Rectal smooth muscle tissue (tissue), 1 donor: ENCODE results near the gene FAM221B.

ENCODE experiments used
- H3K27ac ChIP-seq: one replicate; pipeline ENCODE4 v1.7.0; 2013; ENCODE audit warnings: low read depth, low read length, inconsistent platforms
- H3K27me3 ChIP-seq: one replicate; pipeline ENCODE4 v1.7.0; 2013; ENCODE audit warnings: low read length; ENCODE audit not compliant: control insufficient read depth, insufficient read depth
- H3K36me3 ChIP-seq: one replicate; pipeline ENCODE4 v1.7.0; 2013; ENCODE audit warnings: low read length; ENCODE audit not compliant: control insufficient read depth, insufficient read depth
- H3K4me1 ChIP-seq: one replicate; pipeline ENCODE4 v1.7.0; 2013; ENCODE audit warnings: low read length; ENCODE audit not compliant: control insufficient read depth, insufficient read depth
- H3K4me3 ChIP-seq: one replicate; pipeline ENCODE4 v1.7.0; 2013; ENCODE audit warnings: low read length
- H3K9ac ChIP-seq: one replicate; pipeline ENCODE4 v1.7.0; 2013; ENCODE audit warnings: low read length

The FAM221B gene

DNA sequence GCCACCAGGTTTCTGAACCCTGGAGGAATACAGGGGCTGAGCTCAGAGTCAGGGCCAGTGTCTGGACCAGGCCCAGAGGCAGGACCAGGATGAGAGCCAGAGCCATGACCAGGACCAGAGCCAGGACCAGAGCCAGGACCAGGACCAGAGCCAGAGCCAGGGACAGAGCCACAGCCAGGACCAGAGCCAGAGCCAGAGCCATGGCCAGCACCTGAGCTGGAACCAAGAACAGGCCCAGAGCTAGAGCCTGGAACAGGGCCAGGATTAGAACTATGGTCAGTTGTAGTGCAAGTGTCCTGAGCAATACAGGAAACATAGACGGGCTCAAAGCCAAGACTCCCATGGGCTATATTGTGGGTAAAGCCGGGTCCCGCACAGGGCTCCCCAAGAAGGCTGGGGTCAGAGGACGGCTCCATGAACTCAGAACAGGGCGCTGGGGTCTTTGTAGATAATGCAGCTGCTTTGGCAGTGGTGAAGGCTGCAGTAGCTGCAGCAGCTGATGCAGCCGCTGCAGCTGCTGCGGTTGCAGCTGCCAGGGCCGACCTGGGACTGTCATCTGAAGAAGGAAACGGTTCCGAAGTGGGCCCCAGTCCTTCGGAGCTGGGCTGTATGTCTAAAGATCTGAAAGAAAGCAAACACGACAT, 17.0 kb downstream of the FAM221B start:
- H3K4me3 ChIP-seq = peak overlapping the region; percentile 53
- no peak overlapping the region for H3K27ac ChIP-seq
- H3K9ac ChIP-seq = no peak overlapping the region
- H3K36me3 ChIP-seq = peaks cover 16% of the 10 kb centered on the region
- no peaks in the 10 kb centered on the region for H3K27me3 ChIP-seq
- H3K4me1 ChIP-seq = peaks cover 16% of the 10 kb centered on the region

DNA sequence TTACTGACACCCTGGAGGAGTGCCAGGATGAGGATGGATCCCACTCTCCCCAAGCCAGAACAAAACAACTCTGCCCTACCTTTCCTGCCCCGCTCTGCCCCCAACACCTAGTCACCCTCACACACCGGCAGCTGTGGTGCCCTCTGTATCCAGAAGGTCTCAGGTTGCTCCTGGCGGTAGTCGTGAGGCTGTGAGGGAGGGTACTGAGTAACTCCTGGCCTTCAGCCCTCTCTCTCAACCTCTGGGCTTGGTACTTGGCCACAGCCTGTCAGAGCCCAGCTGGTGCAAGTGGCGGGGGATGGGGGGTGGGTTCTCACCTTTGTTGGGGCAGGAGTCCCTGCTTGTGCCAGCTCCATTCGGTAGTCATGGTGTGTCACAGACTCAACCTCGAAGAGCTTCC, 18.4 kb downstream of the FAM221B start:
- H3K4me3 ChIP-seq = no peak overlapping the region
- no peaks in the 10 kb centered on the region for H3K27me3 ChIP-seq
- H3K9ac ChIP-seq = no peak overlapping the region
- H3K27ac ChIP-seq = no peak overlapping the region
- H3K4me1 ChIP-seq = peaks cover 16% of the 10 kb centered on the region
- H3K36me3 ChIP-seq = peaks cover 28% of the 10 kb centered on the region

DNA sequence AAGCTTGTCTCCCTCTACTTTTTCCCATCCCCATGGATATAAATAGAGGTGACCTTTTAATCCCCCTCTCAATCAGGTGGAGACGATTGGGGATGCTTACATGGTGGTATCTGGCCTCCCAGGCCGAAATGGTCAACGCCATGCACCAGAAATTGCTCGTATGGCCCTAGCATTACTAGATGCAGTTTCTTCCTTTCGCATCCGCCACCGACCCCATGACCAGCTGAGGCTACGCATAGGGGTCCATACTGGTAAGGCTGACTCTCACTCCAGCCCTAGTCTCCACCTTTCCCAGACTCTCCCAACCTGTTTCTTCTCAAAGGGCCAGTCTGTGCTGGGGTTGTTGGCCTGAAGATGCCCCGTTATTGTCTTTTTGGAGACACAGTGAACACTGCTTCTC, 20.1 kb downstream of the FAM221B start:
- Histone ChIP-seq H3K4me3 (no peak overlapping the region), H3K9ac (no peak overlapping the region), H3K27me3 (no peaks in the 10 kb centered on the region), H3K36me3 (peaks cover 29% of the 10 kb centered on the region), H3K27ac (no peak overlapping the region), H3K4me1 (peaks cover 7% of the 10 kb centered on the region)

DNA sequence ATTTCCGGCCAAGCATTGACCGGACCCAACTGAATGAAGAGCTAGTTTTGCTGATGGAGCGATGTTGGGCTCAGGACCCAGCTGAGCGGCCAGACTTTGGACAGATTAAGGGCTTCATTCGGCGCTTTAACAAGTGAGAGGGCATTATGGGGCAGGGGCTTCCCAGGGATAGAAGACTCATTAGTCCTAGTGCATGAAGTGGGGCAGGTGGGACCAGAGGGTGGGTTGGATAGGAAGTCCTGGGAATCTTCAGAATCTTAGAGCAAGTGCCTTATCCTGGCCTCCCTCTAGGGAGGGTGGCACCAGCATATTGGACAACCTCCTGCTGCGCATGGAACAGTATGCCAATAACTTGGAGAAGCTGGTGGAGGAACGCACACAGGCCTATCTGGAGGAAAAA, 22.4 kb downstream of the FAM221B start:
- peaks cover 40% of the 10 kb centered on the region for H3K36me3 ChIP-seq
- no peaks in the 10 kb centered on the region for H3K27me3 ChIP-seq
- H3K9ac ChIP-seq = no peak overlapping the region
- H3K4me1 ChIP-seq = no peaks in the 10 kb centered on the region
- no peak overlapping the region for H3K4me3 ChIP-seq
- H3K27ac ChIP-seq = no peak overlapping the region

DNA sequence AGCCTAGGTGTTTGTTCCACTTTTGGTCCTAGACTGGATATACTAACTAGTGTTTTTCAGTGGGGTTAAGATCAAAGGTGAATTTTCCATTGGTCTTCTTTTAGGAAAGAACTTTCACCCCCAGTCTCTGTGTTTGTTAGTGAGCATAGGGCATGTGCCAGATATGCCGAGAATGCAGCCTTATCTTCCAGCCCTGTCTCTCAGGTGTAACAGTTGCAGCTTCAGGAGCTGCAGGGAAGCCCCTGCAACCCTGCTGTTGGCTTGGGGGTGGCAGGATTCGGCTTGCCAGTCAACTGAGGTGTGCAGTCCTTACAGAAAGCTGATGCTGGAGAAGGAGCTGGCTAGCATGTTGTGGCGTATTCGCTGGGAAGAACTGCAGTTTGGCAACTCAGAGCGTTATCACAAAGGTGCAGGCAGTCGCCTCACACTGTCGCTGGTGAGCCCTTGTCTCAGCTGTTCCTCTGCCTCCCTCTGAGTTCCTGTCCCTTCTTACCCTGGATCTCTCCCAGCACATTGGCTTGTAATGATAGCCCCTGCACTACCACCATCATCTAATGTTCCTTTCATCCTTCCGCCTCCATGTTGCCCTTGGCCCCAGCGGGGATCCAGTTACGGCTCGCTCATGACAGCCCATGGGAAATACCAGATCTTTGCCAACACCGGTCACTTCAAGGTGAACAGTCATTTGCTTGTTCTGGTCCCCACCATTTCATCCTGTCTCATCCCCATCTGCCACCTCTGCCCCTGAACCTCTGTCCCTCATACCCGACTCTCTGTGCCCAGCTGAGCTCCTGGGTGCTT, 27.0 kb downstream of the FAM221B start:
- Histone ChIP-seq H3K4me1 (no peaks in the 10 kb centered on the region), H3K4me3 (no peak overlapping the region), H3K27ac (no peak overlapping the region), H3K9ac (no peak overlapping the region), H3K27me3 (no peaks in the 10 kb centered on the region), H3K36me3 (peaks cover 28% of the 10 kb centered on the region)

DNA sequence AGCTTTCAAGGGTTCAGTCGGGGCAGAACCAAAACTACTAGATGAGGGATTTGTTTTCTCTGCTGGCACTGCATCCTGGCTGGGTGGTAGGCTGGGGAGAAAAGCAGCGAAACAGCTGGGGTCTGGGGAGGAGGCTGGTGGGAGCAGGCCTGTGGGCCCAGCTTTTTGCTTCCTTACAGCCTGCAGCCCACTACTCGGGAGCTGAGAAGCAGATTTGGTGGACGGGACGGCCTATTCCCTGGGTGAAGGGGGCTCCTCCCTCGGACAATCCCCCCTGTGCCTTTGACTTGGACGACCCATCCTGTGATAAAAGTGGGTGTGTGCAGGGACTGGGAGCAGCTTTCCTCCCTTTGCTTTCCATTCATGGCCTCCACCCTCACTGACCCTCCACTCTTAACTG, 28.0 kb downstream of the FAM221B start:
- Histone ChIP-seq H3K9ac (no peak overlapping the region), H3K36me3 (peaks cover 20% of the 10 kb centered on the region), H3K4me1 (no peaks in the 10 kb centered on the region), H3K4me3 (no peak overlapping the region), H3K27me3 (no peaks in the 10 kb centered on the region), H3K27ac (no peak overlapping the region)

DNA sequence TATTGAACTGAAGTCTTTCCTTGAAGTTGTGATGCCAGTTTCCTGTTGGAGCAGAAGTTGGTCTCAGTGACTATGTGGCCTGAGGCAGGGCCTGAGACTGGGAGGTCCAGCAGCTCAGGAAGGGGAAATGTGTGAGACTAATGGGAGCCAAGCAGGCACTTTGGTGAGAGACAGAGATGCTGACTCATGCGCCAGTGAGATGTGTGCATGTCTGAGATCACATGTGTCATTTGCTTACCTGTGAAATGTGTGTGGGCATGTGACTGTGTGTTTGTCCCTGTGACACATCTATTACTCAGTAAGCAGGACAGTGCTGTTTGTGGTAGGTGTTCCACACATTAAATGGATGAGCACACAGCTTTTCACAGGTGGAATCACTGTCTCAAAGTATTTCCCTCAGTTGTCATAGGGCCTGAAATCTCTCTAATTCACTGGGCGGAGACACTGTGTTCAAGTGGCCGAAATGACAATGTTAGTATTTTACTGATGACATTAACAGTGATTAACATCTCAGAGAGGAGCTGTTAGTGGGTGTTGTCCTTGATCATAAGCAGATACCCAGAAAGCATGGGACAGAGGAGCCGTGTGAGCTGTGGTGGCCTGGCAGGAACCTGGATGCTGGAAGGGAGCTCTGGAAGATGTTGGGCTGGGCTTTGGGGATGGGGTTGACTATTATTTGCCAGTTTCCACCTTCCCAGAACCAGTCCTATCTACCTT, 29.7 kb downstream of the FAM221B start:
- H3K4me1 ChIP-seq = peaks cover 2% of the 10 kb centered on the region
- no peak overlapping the region for H3K27ac ChIP-seq
- H3K4me3 ChIP-seq = no peak overlapping the region
- no peaks in the 10 kb centered on the region for H3K27me3 ChIP-seq
- no peak overlapping the region for H3K9ac ChIP-seq
- H3K36me3 ChIP-seq = peaks cover 14% of the 10 kb centered on the region

DNA sequence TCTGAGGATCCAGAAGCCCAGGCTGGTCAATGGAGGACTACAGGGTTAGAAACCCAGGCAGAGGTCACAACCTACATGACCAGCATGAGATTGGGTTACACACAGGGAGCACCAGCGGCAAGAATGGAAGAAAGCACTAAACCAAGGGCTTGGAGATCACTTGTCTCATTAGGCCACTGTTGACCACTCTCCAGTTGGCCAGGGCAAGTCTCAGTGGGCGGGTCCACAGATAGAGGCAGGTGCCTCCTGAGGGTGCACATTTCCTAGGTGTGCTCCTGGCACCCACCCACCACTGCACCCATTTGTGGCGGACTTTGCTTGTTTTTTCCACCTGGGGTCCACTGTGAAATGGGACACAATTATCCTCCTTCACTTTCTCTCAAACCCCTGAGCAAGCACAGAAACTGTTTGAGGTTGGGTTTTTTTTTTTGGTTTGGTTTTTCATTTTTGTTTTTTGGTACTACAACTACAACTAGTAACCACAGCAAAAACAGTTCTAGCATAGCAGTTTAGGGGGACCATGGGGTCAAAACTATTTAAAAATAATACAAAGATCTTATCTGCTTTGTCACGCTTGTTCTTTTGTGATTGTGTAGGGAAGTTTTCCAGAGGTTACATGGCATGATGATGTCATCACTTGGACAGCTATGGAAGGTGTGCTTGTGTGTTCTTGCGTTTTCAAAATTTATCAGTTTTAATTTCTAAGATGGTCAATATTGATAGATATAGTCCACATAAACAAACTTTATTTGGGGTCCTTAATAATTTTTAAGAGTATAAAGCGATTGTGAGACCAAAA, 31.0 kb downstream of the FAM221B start:
- Histone ChIP-seq H3K4me1 (peaks cover 10% of the 10 kb centered on the region), H3K9ac (no peak overlapping the region), H3K27ac (no peak overlapping the region), H3K36me3 (peaks cover 15% of the 10 kb centered on the region), H3K4me3 (no peak overlapping the region), H3K27me3 (no peaks in the 10 kb centered on the region)

DNA sequence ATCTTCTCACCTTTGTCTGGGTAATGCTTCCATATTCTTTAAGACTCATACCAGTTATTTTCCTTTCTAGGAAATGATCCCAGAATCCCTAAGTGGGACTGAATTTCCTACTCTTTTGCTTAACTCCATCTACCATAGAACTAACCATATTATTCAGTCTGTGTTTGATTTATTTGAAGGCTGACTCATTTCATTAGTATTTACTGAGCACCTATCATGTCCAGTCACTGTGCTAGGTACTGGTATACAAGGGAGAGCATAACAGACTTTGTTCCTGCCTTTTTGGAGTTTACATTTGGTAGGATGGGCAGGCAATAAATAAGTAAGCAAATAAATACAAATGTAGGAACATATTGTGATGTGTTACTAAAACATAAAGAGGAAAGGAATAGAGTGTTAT, 32.8 kb downstream of the FAM221B start:
- no peak overlapping the region for H3K9ac ChIP-seq
- no peaks in the 10 kb centered on the region for H3K27me3 ChIP-seq
- peaks cover 6% of the 10 kb centered on the region for H3K36me3 ChIP-seq
- peaks cover 13% of the 10 kb centered on the region for H3K4me1 ChIP-seq
- no peak overlapping the region for H3K4me3 ChIP-seq
- H3K27ac ChIP-seq = no peak overlapping the region

DNA sequence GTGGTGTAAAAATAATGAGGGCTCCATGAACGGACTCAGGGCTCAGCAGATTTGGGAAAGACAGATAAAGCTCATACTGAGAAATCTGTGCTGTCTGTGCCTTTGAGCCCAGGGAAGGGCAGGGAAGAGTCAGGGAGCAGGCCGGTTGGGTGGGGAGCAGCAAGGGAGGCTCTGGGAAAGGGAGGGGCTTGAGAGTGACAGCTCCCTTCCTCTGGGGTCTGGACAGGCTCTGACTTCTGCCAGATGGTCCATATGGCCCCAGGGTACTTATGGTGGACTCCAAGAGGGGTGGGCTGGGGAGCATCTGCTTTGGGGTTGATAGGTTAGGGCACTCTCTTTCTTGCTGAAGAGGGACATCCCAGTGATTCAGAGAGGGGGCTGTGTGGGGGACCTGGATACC, 35.1 kb downstream of the FAM221B start:
- H3K9ac ChIP-seq = no peak overlapping the region
- H3K36me3 ChIP-seq = peaks cover 3% of the 10 kb centered on the region
- H3K4me3 ChIP-seq = no peak overlapping the region
- H3K27me3 ChIP-seq = no peaks in the 10 kb centered on the region
- no peak overlapping the region for H3K27ac ChIP-seq
- H3K4me1 ChIP-seq = peaks cover 15% of the 10 kb centered on the region

DNA sequence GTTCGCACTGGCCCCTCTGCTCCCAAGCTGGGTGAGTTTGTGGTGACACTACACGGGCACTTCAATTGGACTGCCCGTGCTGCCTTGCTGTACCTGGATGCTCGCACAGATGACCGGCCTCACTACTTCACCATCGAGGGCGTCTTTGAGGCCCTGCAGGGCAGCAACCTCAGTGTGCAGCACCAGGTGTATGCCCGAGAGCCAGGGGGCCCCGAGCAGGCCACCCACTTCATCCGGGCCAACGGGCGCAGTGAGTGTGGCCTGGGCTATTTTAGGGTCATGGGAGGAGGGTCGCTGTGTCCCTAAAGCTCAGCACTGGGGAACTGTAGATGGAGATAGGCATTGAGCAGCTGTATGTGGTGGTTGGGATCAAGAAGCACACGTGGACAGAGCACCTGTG, 35.7 kb downstream of the FAM221B start:
- Histone ChIP-seq H3K27ac (no peak overlapping the region), H3K36me3 (peaks cover 3% of the 10 kb centered on the region), H3K4me1 (peaks cover 15% of the 10 kb centered on the region), H3K4me3 (peak overlapping the region; percentile 52), H3K9ac (no peak overlapping the region), H3K27me3 (no peaks in the 10 kb centered on the region)
